Central memory CD8-positive, alpha-beta T cell (primary cell): ENCODE results near the gene STK32C.

Experiments used
- ATAC-seq: fragments of 150-1000 bp; cut with Tn5 transposase; replicated peaks from 2 replicates; pipeline ENCODE4 v1.10.0; 2022; ENCODE audit warnings: mild to moderate bottlenecking, moderate FRiP score, moderate number of reproducible peaks; ENCODE audit not compliant: poor library complexity, severe bottlenecking; ENCODE audit errors: extremely low read depth
- DNase-seq, 2 donors: peaks; one replicate each; pipeline ENCODE4 v3.0.0; 2021; ENCODE audit warnings: low spot score in 2 of 2
- H3K27ac Mint-ChIP-seq: one replicate; pipeline ENCODE4 v1.8.0; 2022; ENCODE audit warnings: low read depth, mild to moderate bottlenecking, moderate library complexity, mixed read lengths
- H3K27me3 Mint-ChIP-seq: one replicate; pipeline ENCODE4 v1.8.0; 2022; ENCODE audit warnings: mixed read lengths
- H3K36me3 Mint-ChIP-seq: one replicate; pipeline ENCODE4 v1.8.0; 2022; ENCODE audit warnings: mild to moderate bottlenecking, moderate library complexity, mixed read lengths; ENCODE audit not compliant: insufficient read depth
- H3K4me1 Mint-ChIP-seq: one replicate; pipeline ENCODE4 v1.8.0; 2022; ENCODE audit warnings: mixed read lengths
- H3K4me3 Mint-ChIP-seq: one replicate; pipeline ENCODE4 v1.8.0; 2022; ENCODE audit warnings: mild to moderate bottlenecking, moderate library complexity, mixed read lengths
- H3K9me3 Mint-ChIP-seq: one replicate; pipeline ENCODE4 v1.8.0; 2022; ENCODE audit warnings: mixed read lengths

The STK32C gene

GRCh38 chr10:132335189-132336063 lies 27.7 kb upstream of the STK32C start:
- no peak overlapping the region for H3K27ac Mint-ChIP-seq
- peak overlapping the region; percentile 79 for H3K4me3 Mint-ChIP-seq
- no peaks in the 10 kb centered on the region for H3K9me3 Mint-ChIP-seq
- ATAC-seq (no peak), DNase-seq (no peak)
- H3K36me3 Mint-ChIP-seq: peaks cover 22% of the 10 kb centered on the region
- H3K4me1 Mint-ChIP-seq: peaks cover 35% of the 10 kb centered on the region
- no peaks in the 10 kb centered on the region for H3K27me3 Mint-ChIP-seq

- peaks cover 22% of the 10 kb centered on the region for H3K36me3 Mint-ChIP-seq
- peaks cover 42% of the 10 kb centered on the region for H3K4me1 Mint-ChIP-seq
- H3K4me3 Mint-ChIP-seq: no peak overlapping the region
- H3K9me3 Mint-ChIP-seq: no peaks in the 10 kb centered on the region
- no peak for ATAC-seq
- no peak for DNase-seq
- H3K27me3 Mint-ChIP-seq: no peaks in the 10 kb centered on the region
- H3K27ac Mint-ChIP-seq: no peak overlapping the region
Observed at GRCh38 chr10:132334631-132335188, 27.0 kb upstream of the STK32C start.

- H3K27ac Mint-ChIP-seq: no peak overlapping the region
- DNase-seq: no peak
- no peaks in the 10 kb centered on the region for H3K9me3 Mint-ChIP-seq
- ATAC-seq: no peak
- peaks cover 55% of the 10 kb centered on the region for H3K4me1 Mint-ChIP-seq
- peaks cover 19% of the 10 kb centered on the region for H3K36me3 Mint-ChIP-seq
- peak overlapping the region; percentile 92 for H3K4me3 Mint-ChIP-seq
- no peaks in the 10 kb centered on the region for H3K27me3 Mint-ChIP-seq
Observed at GRCh38 chr10:132333386-132333785, 25.6 kb upstream of the STK32C start.

GRCh38 chr10:132332433-132332754 lies 24.6 kb upstream of the STK32C start:
- H3K27me3 Mint-ChIP-seq: no peaks in the 10 kb centered on the region
- DNase-seq: no peak
- H3K4me3 Mint-ChIP-seq: peak overlapping the region; percentile 92
- peaks cover 19% of the 10 kb centered on the region for H3K36me3 Mint-ChIP-seq
- peaks cover 62% of the 10 kb centered on the region for H3K4me1 Mint-ChIP-seq
- H3K27ac Mint-ChIP-seq: peak overlapping the region; percentile 96
- peak; percentile 45 for ATAC-seq
- H3K9me3 Mint-ChIP-seq: no peaks in the 10 kb centered on the region

- DNase-seq (peak; percentile 99 to 100), ATAC-seq (peak; percentile 87)
- H3K27me3 Mint-ChIP-seq: no peaks in the 10 kb centered on the region
- H3K36me3 Mint-ChIP-seq: peaks cover 21% of the 10 kb centered on the region
- peaks cover 62% of the 10 kb centered on the region for H3K4me1 Mint-ChIP-seq
- H3K4me3 Mint-ChIP-seq: peak within 1 kb of the TSS; percentile 92
- peak within 1 kb of the TSS; percentile 96 for H3K27ac Mint-ChIP-seq
- H3K9me3 Mint-ChIP-seq: no peaks in the 10 kb centered on the region
Observed at GRCh38 chr10:132331601-132332432, 24.1 kb upstream of the STK32C start, which contains the start of gene LRRC27. Gene LRRC27, plus strand, starts transcription at chr10:132332193. Its CDS starts 1,332 bp downstream, at chr10:132333525.

- Mint-ChIP-seq H3K4me3 (peak overlapping the region; percentile 92), H3K27ac (peak overlapping the region; percentile 77), H3K9me3 (no peaks in the 10 kb centered on the region), H3K27me3 (no peaks in the 10 kb centered on the region), H3K4me1 (peaks cover 59% of the 10 kb centered on the region), H3K36me3 (peaks cover 21% of the 10 kb centered on the region)
- DNase-seq (no peak), ATAC-seq (no peak)
Observed at GRCh38 chr10:132330486-132330833, 22.7 kb upstream of the STK32C start.

- ATAC-seq (no peak), DNase-seq (no peak)
- H3K9me3 Mint-ChIP-seq: no peaks in the 10 kb centered on the region
- H3K27ac Mint-ChIP-seq: peak overlapping the region; percentile 77
- peaks cover 62% of the 10 kb centered on the region for H3K4me1 Mint-ChIP-seq
- H3K27me3 Mint-ChIP-seq: no peaks in the 10 kb centered on the region
- H3K36me3 Mint-ChIP-seq: peaks cover 21% of the 10 kb centered on the region
- H3K4me3 Mint-ChIP-seq: peak overlapping the region; percentile 92
Observed at GRCh38 chr10:132329565-132330485, 22.1 kb upstream of the STK32C start.

GRCh38 chr10:132328738-132329137 lies 21.0 kb upstream of the STK32C start:
- Mint-ChIP-seq H3K4me3 (peak overlapping the region; percentile 92), H3K27ac (peak overlapping the region; percentile 77), H3K9me3 (no peaks in the 10 kb centered on the region), H3K27me3 (no peaks in the 10 kb centered on the region), H3K4me1 (peaks cover 71% of the 10 kb centered on the region), H3K36me3 (peaks cover 21% of the 10 kb centered on the region)
- no peak for ATAC-seq
- DNase-seq: no peak

GRCh38 chr10:132328106-132328505 lies 20.4 kb upstream of the STK32C start:
- no peaks in the 10 kb centered on the region for H3K27me3 Mint-ChIP-seq
- peaks cover 21% of the 10 kb centered on the region for H3K36me3 Mint-ChIP-seq
- DNase-seq (no peak), ATAC-seq (no peak)
- no peak overlapping the region for H3K4me3 Mint-ChIP-seq
- H3K27ac Mint-ChIP-seq: peak overlapping the region; percentile 75
- H3K4me1 Mint-ChIP-seq: peaks cover 76% of the 10 kb centered on the region
- no peaks in the 10 kb centered on the region for H3K9me3 Mint-ChIP-seq

- Mint-ChIP-seq H3K4me1 (peaks cover 68% of the 10 kb centered on the region), H3K4me3 (no peak overlapping the region), H3K9me3 (no peaks in the 10 kb centered on the region), H3K27ac (no peak overlapping the region), H3K27me3 (no peaks in the 10 kb centered on the region), H3K36me3 (peaks cover 15% of the 10 kb centered on the region)
- ATAC-seq (no peak), DNase-seq (no peak)
Observed at GRCh38 chr10:132326925-132327324, 19.2 kb upstream of the STK32C start.

GRCh38 chr10:132326344-132326889 lies 18.7 kb upstream of the STK32C start:
- H3K4me1 Mint-ChIP-seq: peaks cover 63% of the 10 kb centered on the region
- no peak for DNase-seq
- no peaks in the 10 kb centered on the region for H3K9me3 Mint-ChIP-seq
- no peak for ATAC-seq
- H3K36me3 Mint-ChIP-seq: peaks cover 10% of the 10 kb centered on the region
- H3K27me3 Mint-ChIP-seq: no peaks in the 10 kb centered on the region
- H3K27ac Mint-ChIP-seq: no peak overlapping the region
- H3K4me3 Mint-ChIP-seq: no peak overlapping the region

- Mint-ChIP-seq H3K27me3 (no peaks in the 10 kb centered on the region), H3K4me1 (peaks cover 49% of the 10 kb centered on the region), H3K9me3 (no peaks in the 10 kb centered on the region), H3K27ac (no peak overlapping the region), H3K4me3 (no peak overlapping the region), H3K36me3 (peaks cover 2% of the 10 kb centered on the region)
- DNase-seq (no peak), ATAC-seq (no peak)
Observed at GRCh38 chr10:132324186-132324585, 16.4 kb upstream of the STK32C start.
